ENCODE measurements around the gene ATP7B.

The ATP7B gene

DNA sequence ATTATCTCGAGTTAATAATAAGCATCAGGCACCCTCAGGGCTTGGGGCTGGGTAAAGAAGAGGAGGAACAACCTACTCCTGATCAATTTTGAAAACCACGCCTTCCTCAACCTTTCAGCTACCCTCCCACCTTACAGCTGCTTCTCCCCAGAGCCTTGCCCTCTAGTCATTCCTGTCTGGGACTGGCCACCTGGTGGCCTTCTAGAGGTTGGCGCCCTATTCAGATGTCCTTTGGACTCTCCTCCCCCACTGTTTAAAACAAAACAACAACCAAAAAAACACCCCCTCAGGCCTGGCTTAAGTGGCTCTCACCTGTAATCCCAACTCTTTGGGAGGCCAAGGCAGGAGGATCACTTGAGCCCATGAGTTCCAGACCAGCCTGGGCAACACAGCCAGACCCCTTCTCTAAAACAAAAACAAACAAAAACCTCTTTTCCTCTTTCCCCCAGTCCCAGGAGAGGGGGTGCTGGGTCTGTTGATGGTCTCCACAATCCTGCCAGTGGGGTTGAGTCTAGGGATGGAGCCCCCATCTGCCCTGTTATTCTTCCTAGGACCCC is 87.2 kb downstream of the ATP7B start:
- no peak for DNase-seq (ENCODE audit: low read depth)
- TF ChIP-seq, protein P1, sequence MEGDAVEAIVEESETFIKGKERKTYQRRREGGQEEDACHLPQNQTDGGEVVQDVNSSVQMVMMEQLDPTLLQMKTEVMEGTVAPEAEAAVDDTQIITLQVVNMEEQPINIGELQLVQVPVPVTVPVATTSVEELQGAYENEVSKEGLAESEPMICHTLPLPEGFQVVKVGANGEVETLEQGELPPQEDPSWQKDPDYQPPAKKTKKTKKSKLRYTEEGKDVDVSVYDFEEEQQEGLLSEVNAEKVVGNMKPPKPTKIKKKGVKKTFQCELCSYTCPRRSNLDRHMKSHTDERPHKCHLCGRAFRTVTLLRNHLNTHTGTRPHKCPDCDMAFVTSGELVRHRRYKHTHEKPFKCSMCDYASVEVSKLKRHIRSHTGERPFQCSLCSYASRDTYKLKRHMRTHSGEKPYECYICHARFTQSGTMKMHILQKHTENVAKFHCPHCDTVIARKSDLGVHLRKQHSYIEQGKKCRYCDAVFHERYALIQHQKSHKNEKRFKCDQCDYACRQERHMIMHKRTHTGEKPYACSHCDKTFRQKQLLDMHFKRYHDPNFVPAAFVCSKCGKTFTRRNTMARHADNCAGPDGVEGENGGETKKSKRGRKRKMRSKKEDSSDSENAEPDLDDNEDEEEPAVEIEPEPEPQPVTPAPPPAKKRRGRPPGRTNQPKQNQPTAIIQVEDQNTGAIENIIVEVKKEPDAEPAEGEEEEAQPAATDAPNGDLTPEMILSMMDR (IDR thresholded peaks at IDR 0.05; ENCODE audit: control insufficient read depth, extremely low read depth, insufficient read depth): peak; percentile 20; the same call in 1 of the 2 replicates
- no peak overlapping the region for H3K4me3 ChIP-seq (ENCODE audit: low read depth, low read length)

DNA sequence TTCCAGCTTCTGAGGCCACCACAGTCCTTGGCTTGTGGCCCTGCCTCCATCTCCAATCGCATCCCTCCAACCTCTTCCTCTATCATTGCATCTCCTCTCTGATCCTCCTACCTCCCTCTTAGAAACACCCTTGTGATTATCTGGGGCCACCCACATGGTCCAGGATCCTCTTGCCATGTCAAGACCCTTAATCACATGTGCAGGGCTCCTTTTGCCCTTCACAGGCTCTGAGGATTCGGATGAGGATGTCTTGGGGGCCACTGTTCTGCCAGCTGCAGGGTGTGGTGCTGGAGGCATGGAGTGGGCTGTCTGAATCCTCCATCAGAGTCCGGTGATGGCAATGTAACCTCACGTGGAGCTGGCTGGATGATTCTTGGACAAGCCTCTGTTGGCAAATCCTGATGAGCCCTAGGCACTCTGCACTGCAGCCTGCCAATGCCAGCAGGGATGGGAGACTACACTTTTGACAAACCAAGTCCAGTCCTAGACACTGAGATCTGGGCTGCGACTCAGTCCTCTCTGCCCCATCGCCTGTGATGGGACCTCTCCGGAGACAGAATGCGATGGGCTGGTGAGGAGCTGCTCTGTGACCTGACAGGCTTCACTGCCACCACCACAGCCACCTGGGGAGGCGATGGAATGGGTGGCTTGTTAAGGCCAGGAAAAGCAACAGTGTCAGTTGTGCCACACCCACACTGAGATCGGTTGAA is 88.3 kb downstream of the ATP7B start:
- no peak overlapping the region for H3K4me3 ChIP-seq (ENCODE audit: low read depth, low read length)
- no peak for DNase-seq (ENCODE audit: low read depth)
- TF ChIP-seq, protein P1 (IDR thresholded peaks at IDR 0.05; ENCODE audit: control insufficient read depth, extremely low read depth, insufficient read depth): no peak

DNA sequence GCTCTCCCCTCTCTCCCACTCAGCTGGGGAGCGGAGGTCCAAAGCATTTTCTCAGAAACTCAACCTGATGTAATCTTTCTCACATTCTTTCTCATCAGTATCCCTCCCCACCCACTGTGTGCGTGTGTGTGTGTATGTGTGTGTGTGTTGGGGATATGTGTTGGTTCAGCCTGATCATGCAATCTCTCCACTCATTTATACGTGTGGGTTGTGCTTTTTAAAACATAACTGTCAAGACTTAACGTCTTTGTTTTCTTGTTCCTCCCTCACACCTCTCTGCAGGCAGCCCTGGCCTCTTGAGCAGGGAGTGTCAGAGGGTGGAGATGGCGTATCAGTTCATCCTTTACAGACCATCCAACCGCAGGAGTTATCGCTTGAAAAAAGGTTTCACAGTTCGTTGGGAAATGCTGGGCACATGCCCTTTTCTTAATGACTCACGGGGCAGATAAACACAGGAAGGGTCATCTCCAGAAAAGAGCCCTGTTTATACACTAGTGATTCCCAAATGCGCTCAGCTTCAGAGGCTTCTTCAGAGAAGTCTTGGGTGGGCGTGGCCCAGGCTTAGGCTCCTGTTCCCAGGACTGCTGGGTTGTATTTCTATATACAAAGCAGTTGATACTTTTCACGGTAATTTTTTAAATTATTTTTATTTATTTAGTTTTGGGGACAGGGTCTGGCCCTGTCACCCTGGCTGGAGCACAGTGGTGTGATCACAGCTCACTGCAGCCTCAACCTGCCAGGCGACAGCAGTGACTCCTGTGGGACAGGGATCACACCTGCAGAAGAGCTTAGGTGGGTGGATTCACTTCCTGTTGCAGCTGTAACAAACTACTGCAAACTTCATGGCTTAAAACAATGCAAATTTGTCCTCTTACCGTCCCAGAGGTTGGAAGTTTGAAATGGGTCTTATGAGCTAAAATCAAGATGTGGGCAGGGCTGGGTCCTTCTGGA is 89.2 kb downstream of the ATP7B start:
- DNase-seq (ENCODE audit: low read depth): no peak
- no peak overlapping the region for H3K4me3 ChIP-seq (ENCODE audit: low read depth, low read length)
- TF ChIP-seq, protein P1 (IDR thresholded peaks at IDR 0.05; ENCODE audit: control insufficient read depth, extremely low read depth, insufficient read depth): no peak

DNA sequence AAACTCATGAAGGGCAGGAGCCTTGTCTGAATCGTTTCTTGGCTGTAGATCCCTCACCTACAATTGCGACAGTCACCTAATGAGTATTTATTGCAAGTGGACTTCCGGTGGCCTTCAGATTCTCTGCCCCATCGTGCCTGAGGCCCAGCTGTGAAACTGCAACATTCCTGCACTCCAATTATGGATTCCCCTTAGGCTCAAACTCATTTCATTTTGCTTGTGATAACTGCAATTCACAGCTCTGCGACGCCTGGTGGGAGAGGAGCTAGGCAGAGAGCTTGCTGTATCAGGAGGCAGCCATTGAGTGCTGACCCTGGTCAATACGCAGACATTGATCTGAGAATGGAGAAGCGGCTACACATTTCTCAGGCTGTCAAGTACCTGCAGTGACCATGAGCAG is 90.5 kb downstream of the ATP7B start:
- H3K4me3 ChIP-seq (ENCODE audit: low read depth, low read length): no peak overlapping the region
- no peak for DNase-seq (ENCODE audit: low read depth)
- TF ChIP-seq, protein P1 (IDR thresholded peaks at IDR 0.05; ENCODE audit: control insufficient read depth, extremely low read depth, insufficient read depth): no peak

DNA sequence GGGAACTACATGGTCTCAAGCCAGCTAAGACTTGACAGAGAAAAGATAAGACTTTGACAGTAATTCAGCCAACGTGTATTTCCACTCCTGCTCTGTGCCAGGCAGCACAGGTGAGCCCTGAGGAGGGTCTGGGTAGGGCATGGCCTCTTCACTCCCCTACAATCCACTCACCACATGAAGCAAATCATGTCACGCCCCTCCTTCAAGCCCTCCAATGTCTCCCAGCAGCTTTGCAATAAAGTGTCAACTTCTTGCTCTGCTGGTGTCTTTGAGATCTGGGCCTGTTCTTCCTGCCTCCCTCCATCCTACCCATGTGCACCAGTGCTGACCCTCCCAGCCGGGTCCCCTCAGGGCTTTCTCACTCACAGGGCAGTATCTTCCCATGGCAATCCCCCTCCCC is 91.0 kb downstream of the ATP7B start:
- H3K4me3 ChIP-seq (ENCODE audit: low read depth, low read length): no peak overlapping the region
- no peak for DNase-seq (ENCODE audit: low read depth)
- TF ChIP-seq, protein P1 (IDR thresholded peaks at IDR 0.05; ENCODE audit: control insufficient read depth, extremely low read depth, insufficient read depth): no peak

DNA sequence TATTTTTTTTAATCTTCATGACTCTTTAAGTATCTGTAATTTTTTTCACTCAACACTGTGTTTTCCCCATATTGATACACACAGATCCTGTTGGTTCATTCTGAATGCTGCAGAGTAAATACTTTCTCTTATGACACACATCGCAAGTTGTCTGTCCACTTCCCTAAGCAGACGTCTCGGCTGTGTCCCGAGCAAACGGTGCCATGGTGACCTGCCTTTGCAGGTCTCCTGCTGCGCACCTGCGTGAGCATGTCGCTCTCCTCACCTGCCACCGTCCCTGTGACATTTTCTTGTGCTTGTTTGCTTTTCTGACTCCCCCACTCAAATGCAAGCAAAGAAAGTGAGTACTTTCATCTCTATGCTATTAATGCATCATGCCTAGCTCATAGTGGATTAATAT is 91.7 kb downstream of the ATP7B start:
- TF ChIP-seq, protein P1 (IDR thresholded peaks at IDR 0.05; ENCODE audit: control insufficient read depth, extremely low read depth, insufficient read depth): no peak
- no peak overlapping the region for H3K4me3 ChIP-seq (ENCODE audit: low read depth, low read length)
- peak; percentile 58 for DNase-seq (ENCODE audit: low read depth)

All from LNCaP clone FGC (cell line).